Parathyroid adenoma (tissue), 2 donors: ENCODE results near the gene ARFGEF3.

Experiments
- H2AFZ ChIP-seq: fragments of 300-600 bp; sonication (generic); one replicate; pipeline ENCODE4 v1.7.0; 2017; ENCODE audit warnings: antibody characterized with exemption, mild to moderate bottlenecking
- H3K27ac ChIP-seq: fragments of 300-600 bp; sonication (generic); one replicate; pipeline ENCODE4 v1.7.0; 2017
- H3K27me3 ChIP-seq: fragments of 300-600 bp; sonication (generic); one replicate; pipeline ENCODE4 v1.7.0; 2017; ENCODE audit warnings: low read length; ENCODE audit not compliant: control insufficient read depth, insufficient read depth
- H3K36me3 ChIP-seq: fragments of 300-600 bp; sonication (generic); one replicate; pipeline ENCODE4 v1.7.0; 2017; ENCODE audit warnings: low read length; ENCODE audit not compliant: control insufficient read depth, insufficient read depth
- H3K4me1 ChIP-seq: fragments of 300-600 bp; sonication (generic); one replicate; pipeline ENCODE4 v1.7.0; 2017; ENCODE audit warnings: control low read depth
- H3K4me2 ChIP-seq: fragments of 300-600 bp; sonication (generic); one replicate; pipeline ENCODE4 v1.7.0; 2017; ENCODE audit warnings: low read length
- H3K4me3 ChIP-seq: fragments of 300-600 bp; sonication (generic); one replicate; pipeline ENCODE4 v1.7.0; 2017; ENCODE audit warnings: low read depth, low read length
- H3K79me2 ChIP-seq: fragments of 300-600 bp; sonication (generic); one replicate; pipeline ENCODE4 v1.7.0; 2017; ENCODE audit warnings: control low read depth
- H3K9ac ChIP-seq: fragments of 300-600 bp; sonication (generic); one replicate; pipeline ENCODE4 v1.7.0; 2017; ENCODE audit warnings: mild to moderate bottlenecking
- H3K9me3 ChIP-seq: fragments of 300-600 bp; sonication (generic); one replicate; pipeline ENCODE4 v1.7.0; 2017; ENCODE audit warnings: low read length; ENCODE audit not compliant: control insufficient read depth
- TF ChIP-seq, protein P1 (sequence below): fragments of 300-600 bp; sonication (generic); IDR thresholded peaks from one replicate; pipeline ENCODE4 v1.7.0; 2017; ENCODE audit warnings: antibody characterized with exemption, mild to moderate bottlenecking
- donor health status: primary hyperparathyroidism.

ARFGEF3 gene

GRCh38 chr6:138250513-138251247, 88.9 kb downstream of the ARFGEF3 start:
- Histone ChIP-seq H3K79me2 (no peaks in the 10 kb centered on the region), H3K36me3 (no peaks in the 10 kb centered on the region), H3K27me3 (no peaks in the 10 kb centered on the region), H3K9me3 (no peaks in the 10 kb centered on the region), H3K4me2 (no peak overlapping the region), H3K4me1 (no peaks in the 10 kb centered on the region), H3K9ac (no peak overlapping the region), H3K27ac (no peak overlapping the region), H2AFZ (no peak overlapping the region), H3K4me3 (no peak overlapping the region)
- TF ChIP-seq, protein P1, sequence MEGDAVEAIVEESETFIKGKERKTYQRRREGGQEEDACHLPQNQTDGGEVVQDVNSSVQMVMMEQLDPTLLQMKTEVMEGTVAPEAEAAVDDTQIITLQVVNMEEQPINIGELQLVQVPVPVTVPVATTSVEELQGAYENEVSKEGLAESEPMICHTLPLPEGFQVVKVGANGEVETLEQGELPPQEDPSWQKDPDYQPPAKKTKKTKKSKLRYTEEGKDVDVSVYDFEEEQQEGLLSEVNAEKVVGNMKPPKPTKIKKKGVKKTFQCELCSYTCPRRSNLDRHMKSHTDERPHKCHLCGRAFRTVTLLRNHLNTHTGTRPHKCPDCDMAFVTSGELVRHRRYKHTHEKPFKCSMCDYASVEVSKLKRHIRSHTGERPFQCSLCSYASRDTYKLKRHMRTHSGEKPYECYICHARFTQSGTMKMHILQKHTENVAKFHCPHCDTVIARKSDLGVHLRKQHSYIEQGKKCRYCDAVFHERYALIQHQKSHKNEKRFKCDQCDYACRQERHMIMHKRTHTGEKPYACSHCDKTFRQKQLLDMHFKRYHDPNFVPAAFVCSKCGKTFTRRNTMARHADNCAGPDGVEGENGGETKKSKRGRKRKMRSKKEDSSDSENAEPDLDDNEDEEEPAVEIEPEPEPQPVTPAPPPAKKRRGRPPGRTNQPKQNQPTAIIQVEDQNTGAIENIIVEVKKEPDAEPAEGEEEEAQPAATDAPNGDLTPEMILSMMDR = no peak

- Histone ChIP-seq H3K27ac (no peak overlapping the region), H3K79me2 (no peaks in the 10 kb centered on the region), H3K9me3 (no peaks in the 10 kb centered on the region), H3K36me3 (no peaks in the 10 kb centered on the region), H3K27me3 (no peaks in the 10 kb centered on the region), H3K4me1 (no peaks in the 10 kb centered on the region), H3K9ac (no peak overlapping the region), H3K4me2 (no peak overlapping the region), H3K4me3 (no peak overlapping the region), H2AFZ (no peak overlapping the region)
- TF ChIP-seq, protein P1 = no peak
Observed at GRCh38 chr6:138253731-138254130, 92.0 kb downstream of the ARFGEF3 start.

- Histone ChIP-seq H3K27me3 (no peaks in the 10 kb centered on the region), H3K4me3 (no peak overlapping the region), H2AFZ (no peak overlapping the region), H3K9me3 (no peaks in the 10 kb centered on the region), H3K27ac (no peak overlapping the region), H3K79me2 (no peaks in the 10 kb centered on the region), H3K4me1 (no peaks in the 10 kb centered on the region), H3K36me3 (no peaks in the 10 kb centered on the region), H3K4me2 (no peak overlapping the region), H3K9ac (no peak overlapping the region)
- TF ChIP-seq, protein P1 = no peak
Observed at GRCh38 chr6:138255443-138255842, 93.7 kb downstream of the ARFGEF3 start.

GRCh38 chr6:138257638-138258040, 95.9 kb downstream of the ARFGEF3 start:
- H2AFZ ChIP-seq = no peak overlapping the region
- H3K36me3 ChIP-seq = no peaks in the 10 kb centered on the region
- H3K9ac ChIP-seq = no peak overlapping the region
- H3K4me2 ChIP-seq = no peak overlapping the region
- H3K27ac ChIP-seq = no peak overlapping the region
- H3K27me3 ChIP-seq = no peaks in the 10 kb centered on the region
- H3K9me3 ChIP-seq = no peaks in the 10 kb centered on the region
- no peaks in the 10 kb centered on the region for H3K79me2 ChIP-seq
- no peak overlapping the region for H3K4me3 ChIP-seq
- no peaks in the 10 kb centered on the region for H3K4me1 ChIP-seq
- TF ChIP-seq, protein P1 = no peak

GRCh38 chr6:138258197-138258596, 96.5 kb downstream of the ARFGEF3 start:
- Histone ChIP-seq H3K79me2 (no peaks in the 10 kb centered on the region), H2AFZ (no peak overlapping the region), H3K4me3 (no peak overlapping the region), H3K27ac (no peak overlapping the region), H3K4me2 (no peak overlapping the region), H3K27me3 (no peaks in the 10 kb centered on the region), H3K9ac (no peak overlapping the region), H3K4me1 (no peaks in the 10 kb centered on the region), H3K36me3 (no peaks in the 10 kb centered on the region), H3K9me3 (no peaks in the 10 kb centered on the region)
- TF ChIP-seq, protein P1 = no peak
